Measurements from ENCODE around the gene ORC5.
"Not testable (repeated sequence)": the region's sequence is repeated elsewhere in the genome, so short reads cannot be mapped to it uniquely, and the experiment has no call there.

The ORC5 gene

DNA sequence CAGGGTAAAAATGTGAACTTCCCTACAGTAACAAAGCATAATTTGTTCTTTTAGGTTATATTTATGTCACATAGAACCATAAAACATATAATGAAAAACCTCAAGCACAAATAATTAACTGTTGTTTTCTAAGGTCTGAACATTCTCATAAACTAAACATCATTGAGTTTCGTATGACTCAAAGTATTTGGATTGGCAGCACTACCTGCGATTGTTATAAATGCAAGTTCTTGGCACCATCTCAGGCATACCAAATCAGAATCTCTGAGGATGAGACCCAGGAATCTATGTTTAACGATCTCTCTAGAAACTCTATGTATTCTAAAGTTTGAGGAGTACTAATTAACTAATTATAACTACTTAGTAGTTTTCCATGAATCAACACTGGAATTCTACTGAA lies 22.5 kb downstream of the ORC5 start:
- DNase-seq = no peak

DNA sequence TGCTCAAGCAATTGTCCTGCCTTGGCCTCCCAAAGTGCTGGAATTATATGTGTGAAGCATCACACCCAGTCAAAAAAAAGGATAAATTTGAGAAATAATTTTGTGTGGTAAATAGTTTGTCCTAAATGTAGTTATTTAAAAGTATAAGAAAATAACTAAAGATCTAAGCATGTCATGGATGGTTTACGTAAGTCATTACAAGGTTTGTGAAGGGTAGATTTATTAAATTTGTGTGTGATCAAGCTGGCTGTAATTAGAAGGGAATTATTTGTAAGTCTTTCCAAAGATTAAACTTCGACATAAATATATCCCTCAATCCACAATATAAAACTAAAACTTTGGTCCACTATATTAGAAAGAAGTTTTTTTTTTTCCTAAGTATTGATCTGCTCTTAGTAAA lies 28.6 kb downstream of the ORC5 start:
- peak in 1 of 2 experiments; percentile 17 for DNase-seq

DNA sequence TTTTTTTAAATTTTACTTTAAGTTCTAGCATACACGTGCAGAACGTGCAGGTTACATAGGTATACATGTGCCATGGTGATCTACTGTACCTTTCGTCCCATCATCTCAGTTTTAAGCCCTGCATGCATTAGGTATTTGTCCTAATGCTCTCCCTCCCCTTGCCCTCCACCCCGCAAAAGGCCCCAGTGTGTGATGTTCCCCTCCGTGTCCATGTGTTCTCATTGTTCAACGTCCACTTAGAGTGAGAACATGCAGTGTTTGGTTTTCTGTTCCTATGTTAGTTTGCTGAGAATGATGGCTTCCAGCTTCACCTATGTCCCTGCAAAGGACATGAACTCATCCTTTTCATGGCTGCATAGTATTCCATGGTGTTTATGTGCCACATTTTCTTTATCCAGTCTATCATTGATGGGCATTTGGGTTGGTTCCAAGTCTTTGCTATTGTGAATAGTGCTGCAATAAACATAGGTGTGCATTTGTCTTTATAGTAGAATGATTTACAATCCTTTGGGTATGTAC lies 30.2 kb downstream of the ORC5 start:
- DNase-seq = not testable (repeated sequence)

DNA sequence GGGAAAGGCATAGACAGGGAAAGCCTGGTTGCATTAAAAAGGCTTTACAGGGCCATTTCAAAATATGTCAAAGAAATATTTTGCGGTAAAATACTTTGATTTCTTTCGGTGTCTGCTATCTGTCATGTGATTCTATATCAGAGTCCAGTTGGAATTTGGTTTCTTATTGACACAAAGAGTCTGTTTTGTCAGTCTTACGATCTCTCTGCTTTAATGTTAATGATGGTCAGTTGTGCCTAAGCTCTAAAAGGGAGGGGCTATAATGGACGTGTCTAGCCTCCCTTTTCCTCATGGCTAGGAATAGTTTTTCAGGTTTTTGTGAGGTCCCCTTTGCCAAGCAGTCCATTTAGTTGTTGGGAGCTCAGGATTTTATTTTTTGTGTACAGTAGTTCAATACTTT lies 31.5 kb downstream of the ORC5 start:
- no peak for DNase-seq

DNA sequence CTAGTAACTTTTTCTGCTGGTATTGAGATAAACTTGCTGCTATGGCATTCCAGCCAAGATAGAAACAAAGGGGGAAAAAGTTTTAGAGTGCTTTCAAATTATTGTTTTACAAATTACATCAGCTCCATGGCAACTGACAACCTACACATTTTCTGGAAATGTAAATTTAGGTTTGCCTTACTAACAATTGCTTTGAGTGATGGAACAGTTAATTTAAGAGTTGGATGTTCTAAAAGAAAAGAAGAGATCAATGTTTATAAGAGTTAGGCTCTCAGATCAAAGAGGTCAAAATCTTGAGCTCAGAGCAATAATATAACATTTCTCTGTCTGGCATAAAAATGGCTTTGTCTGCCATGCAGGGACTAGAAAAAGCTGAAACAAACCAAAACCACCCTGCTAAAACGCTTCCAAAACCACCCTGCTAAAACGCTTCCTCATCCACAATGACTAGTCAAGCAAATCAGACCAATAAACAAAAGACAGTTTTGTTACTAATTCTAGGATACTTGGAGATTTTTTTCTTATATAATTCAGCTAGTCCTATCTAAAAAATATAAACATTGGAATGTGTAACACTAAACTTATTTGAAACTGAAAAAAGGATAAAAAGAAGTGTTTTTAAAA lies 32.3 kb downstream of the ORC5 start:
- DNase-seq = no peak

DNA sequence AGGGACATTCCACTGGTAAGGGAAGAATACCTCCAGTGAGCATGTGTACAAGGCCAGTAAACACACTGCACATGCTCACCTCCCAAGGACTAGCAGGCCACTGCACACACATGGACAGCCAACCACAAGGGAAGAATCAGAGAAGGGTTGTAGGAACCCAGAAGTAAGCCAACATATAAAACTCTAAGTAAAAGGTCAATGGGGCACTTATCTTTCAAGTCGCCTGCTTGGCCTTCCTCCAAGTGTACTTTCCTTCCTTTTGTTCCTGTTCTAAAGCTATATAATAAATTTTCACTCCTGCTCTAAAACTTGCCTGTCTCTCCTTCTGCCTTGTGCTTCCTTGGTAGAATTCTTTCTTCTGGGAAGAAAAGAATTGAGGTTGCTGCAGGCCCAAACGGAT lies 33.0 kb downstream of the ORC5 start:
- DNase-seq = no peak

DNA sequence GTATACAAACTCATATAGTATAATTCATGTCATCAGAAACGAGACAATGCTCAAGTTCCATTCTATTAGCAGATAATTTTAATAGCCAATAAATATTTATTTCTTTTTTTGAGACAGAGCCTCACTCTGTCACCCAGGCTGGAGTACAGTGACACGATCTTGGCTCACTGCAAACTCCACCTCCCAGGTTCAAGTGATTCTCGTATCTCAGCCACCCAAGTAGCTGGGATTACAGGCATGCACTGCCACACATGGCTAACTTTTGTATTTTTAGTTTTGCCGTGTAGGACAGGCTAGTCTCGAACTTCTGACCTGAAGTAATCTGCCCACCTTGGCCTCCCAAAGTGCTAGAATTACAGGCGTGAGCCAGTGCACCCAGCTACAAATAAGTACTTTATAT lies 45.7 kb downstream of the ORC5 start:
- no peak for DNase-seq

DNA sequence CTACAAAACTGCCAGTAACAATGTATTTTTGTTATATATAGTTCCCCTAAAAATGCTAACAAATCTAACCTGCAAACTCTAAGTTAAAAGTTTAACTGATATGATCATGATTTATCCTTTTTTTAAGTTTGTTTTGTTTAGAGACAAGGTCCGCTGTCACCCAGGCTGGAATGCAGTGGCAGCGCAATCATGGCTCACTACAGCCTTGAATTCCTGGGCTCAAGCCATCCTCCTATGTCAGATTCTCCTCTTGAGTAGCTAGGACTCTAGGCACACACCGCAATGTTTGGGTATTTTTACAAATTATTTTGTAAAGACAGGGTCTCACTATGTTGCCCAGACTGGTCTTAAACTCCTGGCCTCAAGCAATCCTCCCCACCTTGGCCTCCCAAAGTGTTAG lies 46.6 kb downstream of the ORC5 start:
- DNase-seq = no peak

DNA sequence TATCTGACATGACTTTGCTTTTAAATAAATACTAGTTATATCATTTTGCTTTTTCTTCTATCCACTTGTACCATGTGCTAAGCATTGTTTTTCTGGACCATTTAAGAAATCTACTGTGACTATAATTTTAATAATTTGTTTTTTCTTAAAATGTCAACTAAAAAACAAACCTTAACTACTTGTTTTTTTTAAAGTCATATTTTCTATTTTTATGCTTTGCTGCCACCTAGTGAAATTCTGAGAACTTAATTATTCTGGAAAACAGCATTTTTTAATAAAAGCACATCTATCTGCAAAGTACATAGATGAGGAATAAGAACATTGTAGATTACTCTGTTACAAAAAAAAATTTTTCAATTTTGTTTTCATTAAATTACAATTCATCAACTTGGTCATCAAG lies 47.4 kb downstream of the ORC5 start:
- DNase-seq = peak; percentile 48 to 59

DNA sequence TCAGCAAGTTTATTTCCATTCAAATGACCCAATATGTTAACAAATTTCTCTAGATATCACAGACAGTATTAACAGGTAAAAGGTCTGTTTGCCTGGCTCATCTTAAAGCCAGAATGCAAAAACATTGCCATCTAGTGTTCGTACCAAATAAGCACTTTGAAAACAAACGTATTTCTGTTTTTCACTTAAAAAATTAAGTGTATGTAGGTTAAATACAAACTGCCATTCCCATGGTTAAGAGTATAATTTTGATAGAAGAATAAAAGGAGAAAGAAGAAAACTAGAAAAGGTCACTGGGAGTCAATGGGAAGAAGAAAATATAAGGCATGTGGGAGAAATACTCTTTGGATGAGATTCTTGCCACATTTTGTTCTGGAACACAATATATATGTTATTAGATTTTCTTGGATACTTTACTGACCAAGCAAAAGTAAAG lies 51.0 kb downstream of the ORC5 start:
- peak; percentile 44 to 69 for DNase-seq

DNA sequence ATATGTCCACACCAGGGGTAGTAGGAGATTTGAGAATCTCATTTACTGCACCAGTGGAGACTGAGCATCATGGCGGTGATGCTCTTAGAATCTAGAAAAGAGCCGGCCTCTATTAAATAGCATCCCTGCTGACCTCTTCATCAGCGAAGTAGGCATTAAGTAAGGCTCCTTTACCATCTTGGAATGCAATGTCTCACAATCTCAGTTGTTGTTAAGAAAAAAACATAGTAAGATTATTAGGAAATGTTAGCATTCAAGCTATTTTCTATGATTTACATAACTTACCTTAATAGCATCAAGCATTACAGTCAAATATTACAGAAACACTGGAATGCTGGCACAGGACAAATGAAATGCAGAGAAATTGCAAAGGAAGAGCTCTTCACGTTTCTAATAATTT lies 54.5 kb downstream of the ORC5 start:
- DNase-seq = no peak

DNA sequence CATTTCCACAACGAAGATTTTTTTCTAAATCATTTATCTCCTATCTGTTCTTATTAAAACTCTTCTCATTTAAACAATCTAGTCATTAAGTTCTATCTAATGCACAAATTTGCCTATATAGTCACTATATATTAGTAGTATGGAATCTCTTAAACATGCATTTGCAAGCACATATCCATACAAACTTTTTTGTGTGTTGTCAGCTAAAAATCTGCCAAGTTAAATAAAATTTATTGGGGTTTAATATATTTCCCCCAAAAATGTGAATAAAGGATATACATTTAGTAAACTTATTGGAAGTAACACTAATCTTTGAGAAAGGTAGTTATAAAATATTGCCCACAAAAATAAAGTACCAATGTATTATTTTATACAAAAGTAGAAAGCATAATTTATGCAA lies 55.3 kb downstream of the ORC5 start:
- no peak for DNase-seq

DNA sequence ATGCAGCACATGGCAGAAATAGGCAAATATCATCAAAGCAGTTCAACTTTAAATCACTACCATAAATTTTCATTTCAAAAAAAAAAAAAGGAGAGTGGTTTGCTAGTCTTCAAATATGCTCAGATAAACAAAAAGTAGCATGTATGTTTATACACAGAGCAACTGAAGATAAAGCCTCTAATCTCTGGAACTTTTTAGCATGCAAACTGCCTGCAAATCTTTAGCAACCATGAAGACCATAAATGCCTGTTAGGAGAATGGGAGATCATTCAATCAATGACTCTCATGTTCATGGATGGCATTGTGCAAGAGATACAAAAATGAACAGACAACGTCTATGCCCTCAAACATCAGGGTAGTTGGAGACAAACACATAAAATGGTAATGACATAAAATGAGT lies 57.3 kb downstream of the ORC5 start:
- no peak for DNase-seq

DNA sequence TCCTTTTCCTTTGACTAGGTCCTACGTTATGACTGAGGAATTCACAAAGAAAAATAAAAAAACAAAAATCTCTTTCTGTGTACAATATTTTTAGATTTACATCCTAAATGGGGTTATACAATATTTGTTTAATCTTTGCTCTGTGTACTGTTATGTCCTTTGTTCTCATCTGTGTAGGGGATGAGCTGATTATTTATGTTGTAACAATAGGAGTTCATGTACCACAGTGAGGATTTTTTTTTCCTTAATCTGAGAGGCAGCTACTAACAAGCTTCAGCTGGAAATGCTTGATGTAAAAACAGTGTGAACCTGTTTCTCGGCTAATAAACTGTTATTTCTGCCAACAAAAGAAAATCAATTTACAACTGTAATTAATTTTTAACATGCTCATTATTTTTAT lies 58.0 kb downstream of the ORC5 start:
- DNase-seq = no peak

DNA sequence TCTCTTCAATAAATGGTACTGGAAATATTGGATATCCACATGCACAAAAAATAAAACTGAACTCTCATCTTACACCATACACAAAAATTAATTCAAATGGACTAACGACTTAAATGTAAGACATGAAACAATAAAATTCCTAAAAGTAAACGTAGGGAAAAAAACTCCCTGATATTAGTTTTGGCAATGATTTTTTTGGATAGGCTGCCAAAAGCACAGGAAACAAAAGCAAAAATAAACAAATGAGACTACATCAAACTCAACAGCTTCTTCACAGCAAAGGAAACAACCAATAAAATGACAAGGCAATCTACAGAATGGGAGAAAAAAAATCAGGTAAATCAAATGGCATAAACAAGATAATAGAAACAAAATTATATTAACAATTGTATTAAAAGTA lies 65.7 kb downstream of the ORC5 start:
- DNase-seq = no peak

DNA sequence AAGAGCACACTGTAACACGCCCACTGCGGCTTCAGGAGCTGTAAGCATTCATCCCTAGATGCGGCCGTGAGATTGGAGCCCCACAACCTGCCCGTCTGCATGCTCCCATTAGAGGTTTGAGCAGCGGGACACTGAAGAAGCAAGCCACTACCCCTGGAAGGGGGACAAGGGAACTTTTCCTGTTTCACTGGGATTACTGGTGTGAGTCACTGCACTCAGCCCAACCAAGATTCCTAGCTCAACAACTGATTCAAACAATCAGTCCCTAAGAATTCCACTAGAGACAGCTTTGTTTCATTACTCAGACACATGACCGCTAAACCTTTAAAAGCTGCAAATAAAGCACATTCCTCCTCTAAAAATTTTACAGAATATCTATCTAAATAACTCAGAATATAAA lies 69.8 kb downstream of the ORC5 start:
- DNase-seq = no peak

DNA sequence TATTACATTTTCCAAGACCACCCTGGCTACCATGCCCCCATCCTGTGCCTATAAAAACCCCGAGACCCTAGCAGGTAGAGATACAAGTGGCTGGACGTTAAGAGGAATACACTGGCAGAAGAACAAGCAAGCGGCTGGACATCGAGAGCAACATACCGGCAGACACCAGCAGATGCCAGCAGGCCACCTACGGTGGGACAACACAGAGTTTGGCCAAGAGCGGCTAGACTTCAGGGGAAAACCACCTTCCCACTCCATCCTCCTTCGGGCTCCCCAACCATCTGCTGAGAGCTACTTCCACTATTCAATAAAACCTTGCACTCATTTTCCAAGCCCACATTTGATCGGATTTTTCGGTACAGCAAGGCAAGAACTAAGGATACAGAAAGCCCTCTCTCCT lies 70.3 kb downstream of the ORC5 start:
- no peak for DNase-seq

DNA sequence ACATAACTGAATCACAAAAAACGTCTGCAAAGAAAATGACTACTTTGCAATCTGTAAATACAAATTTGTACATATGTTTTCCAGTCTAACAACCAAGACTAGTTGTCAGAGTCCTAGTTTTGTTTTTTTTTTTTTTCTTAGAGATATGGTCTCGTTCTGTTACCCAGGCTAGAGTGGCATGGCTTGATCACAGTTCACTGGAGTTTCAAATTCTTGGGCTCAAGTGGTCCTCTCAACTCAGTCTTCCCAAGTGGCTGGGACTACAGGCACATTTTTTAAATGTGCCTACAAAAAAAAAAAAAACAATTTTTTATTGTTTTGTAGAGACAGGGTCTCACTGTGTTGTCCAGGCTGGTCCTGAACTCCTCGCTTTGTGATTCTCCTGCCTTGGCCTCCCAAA lies 70.8 kb downstream of the ORC5 start:
- DNase-seq = no peak

DNA sequence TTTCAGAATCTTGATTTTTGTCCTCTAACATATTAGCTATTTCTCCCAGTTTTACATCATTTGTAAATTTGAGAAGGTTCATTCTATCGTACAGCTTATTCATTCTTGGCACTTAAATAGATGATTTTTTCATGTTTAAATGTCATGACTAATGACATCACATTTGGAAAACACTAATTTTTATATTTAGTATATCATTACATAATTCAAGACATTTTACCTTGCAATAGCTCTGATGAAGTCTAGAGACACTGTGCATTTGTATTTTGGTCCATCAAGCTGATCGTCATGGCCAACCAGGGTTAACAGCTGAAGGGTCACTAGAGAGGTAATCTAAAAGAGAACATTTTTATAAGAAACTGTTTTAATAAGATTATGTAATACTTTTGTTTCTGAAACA lies 71.3 kb downstream of the ORC5 start:
- no peak for DNase-seq

DNA sequence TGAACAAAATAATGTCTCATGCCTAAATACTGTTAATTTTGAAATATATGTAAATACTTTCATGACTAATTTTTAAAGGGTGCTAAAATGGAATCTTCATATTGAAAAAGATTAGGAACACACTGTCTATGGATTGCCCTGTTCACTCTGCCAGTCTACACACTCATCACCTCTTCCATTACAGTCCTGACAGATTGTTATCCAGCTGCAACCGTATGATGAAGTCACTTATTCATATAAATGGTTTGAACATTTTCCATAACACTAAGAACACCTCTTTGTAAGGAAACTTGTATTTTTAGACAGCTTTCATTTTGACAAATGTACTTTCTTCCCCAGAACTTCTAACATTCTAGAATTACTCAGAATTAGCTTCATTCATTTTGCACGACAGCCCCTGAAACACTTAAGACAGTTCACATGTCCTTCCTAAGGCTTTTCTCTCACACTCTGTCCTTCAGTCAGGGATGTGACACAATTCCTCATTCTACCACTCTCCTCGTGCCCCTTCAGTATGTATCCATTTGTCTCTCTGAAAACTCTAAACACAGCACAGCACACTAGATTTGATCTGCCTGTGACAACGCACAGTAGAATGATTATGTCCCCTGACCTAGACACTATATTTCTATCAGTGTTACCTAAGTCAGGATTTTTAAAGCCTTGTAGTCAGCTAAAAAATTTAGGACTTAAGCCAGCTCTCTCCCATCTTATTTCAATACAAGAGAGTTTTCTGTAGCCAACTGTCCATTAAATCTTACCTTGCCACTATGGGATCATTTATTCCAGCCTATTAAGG lies 71.9 kb downstream of the ORC5 start:
- no peak for DNase-seq

DNA sequence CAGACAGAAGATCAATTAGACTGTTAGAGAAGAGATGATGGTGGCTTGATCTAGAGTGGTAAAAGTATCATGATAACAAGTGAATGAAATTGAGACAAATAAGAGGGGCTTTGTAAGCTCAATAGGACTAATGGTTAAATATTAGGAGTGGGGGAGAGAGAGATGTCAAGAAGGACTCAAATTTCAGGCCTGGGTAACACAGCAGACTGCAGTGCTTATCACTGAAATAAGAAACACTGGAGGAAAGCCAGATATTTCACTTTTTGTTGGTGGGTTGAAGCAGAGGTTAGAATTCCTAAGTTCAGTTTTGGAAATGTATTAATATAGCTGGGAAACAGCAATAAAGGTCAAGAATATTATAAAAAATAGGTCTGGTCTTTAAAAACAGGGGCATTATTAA lies 74.6 kb downstream of the ORC5 start:
- DNase-seq = no peak

DNA sequence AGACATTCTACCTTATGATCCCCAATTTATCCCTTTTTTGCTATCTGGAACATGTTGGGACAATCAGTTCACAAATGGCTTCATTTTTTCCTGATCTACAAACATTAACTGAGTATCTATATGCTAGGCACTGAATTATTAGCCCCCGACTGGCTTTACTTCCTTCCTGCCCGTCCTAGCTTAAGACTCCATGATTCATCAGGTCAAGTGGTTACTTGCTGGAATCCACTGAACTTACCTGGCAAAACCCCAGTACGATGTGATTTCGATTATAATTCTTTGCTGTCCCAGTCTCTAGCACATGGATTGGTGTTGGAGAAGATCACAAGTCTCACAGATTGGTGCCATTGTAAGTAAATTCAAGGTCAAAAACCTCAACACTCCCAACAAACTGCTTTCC lies 77.1 kb downstream of the ORC5 start:
- no peak for DNase-seq

DNA sequence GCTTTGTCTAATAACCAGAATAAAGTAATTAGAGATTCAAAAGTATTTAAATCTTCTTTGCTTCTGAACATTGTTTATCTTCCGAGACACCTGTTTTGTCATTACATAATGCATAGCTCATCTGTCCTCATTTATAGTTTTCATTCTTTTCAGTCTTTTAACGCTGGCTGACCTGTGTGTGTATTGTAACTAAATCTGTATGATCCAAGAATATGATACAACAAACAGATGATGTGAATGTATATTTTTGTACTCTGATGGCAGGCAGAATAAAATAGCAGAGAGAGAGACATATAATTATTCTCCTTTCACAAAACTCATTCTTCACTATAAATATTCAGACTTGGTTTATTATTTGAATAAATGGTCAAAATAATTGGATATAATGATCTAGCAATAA lies 80.6 kb downstream of the ORC5 start:
- no peak for DNase-seq

DNA sequence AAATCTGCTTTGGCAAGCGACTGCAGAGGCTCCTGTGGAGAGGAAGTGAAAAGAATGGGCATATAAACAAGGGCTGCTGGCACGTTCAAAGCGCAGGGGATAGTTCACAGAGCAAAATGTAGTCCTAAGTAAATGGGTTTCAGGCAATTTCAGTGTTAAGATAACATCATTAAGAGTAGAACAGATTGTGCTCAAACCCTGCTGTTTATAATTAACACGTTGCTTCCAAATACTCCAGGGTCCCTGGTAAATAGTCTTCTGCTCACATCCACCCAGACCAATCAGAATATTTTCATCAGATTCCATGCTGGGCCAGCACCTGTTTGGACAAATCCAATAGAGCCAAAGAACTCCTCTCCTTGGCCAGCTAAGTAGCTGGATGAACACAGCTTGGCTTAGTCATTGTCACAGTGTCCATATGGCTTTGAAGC lies 81.4 kb downstream of the ORC5 start:
- no peak for DNase-seq
